ENCODE measurements around the gene SAP30BP. TPM values are rescaled to one million over a fixed set of nuclear protein-coding genes. Genes with fewer than 3 reads are reported as not detected.

Gene SAP30BP
- total RNA-seq, 1 donor from 2014 or later: 43.7 TPM

GRCh38 chr17:75738218-75738802 is 71.2 kb downstream of the SAP30BP start:
- peak in 1 of 2 donors; percentile 40 for DNase-seq (ENCODE audit: low read depth in 2 of 2)

GRCh38 chr17:75739174-75739573 is 72.0 kb downstream of the SAP30BP start:
- DNase-seq (ENCODE audit: low read depth in 2 of 2): no peak

GRCh38 chr17:75739801-75740200 is 72.7 kb downstream of the SAP30BP start:
- no peak for DNase-seq (ENCODE audit: low read depth in 2 of 2)

- DNase-seq (ENCODE audit: low read depth in 2 of 2): no peak
Observed at GRCh38 chr17:75740215-75740614, 73.1 kb downstream of the SAP30BP start.

- DNase-seq (ENCODE audit: low read depth in 2 of 2): no peak
Observed at GRCh38 chr17:75740631-75741077, 73.5 kb downstream of the SAP30BP start.

GRCh38 chr17:75742337-75742736 is 75.2 kb downstream of the SAP30BP start:
- no peak for DNase-seq (ENCODE audit: low read depth in 2 of 2)

- DNase-seq (ENCODE audit: low read depth in 2 of 2): no peak
Observed at GRCh38 chr17:75743625-75744206, 76.6 kb downstream of the SAP30BP start.

- DNase-seq (ENCODE audit: low read depth in 2 of 2): no peak
Observed at GRCh38 chr17:75748706-75749105, 81.6 kb downstream of the SAP30BP start.

- peak; percentile 76 to 82 for DNase-seq (ENCODE audit: low read depth in 2 of 2)
Observed at GRCh38 chr17:75749545-75750389, 82.6 kb downstream of the SAP30BP start.

GRCh38 chr17:75750661-75751423 is 83.7 kb downstream of the SAP30BP start:
- DNase-seq (ENCODE audit: low read depth in 2 of 2): no peak

- no peak for DNase-seq (ENCODE audit: low read depth in 2 of 2)
Observed at GRCh38 chr17:75751676-75752404, 84.7 kb downstream of the SAP30BP start.

- DNase-seq (ENCODE audit: low read depth in 2 of 2): no peak
Observed at GRCh38 chr17:75752405-75752709, 85.2 kb downstream of the SAP30BP start.

GRCh38 chr17:75752802-75753513 is 85.8 kb downstream of the SAP30BP start:
- no peak for DNase-seq (ENCODE audit: low read depth in 2 of 2)

GRCh38 chr17:75753514-75754377 is 86.6 kb downstream of the SAP30BP start:
- peak in 1 of 2 donors; percentile 70 for DNase-seq (ENCODE audit: low read depth in 2 of 2)

- DNase-seq (ENCODE audit: low read depth in 2 of 2): no peak
Observed at GRCh38 chr17:75754378-75755204, 87.5 kb downstream of the SAP30BP start.

- no peak for DNase-seq (ENCODE audit: low read depth in 2 of 2)
Observed at GRCh38 chr17:75755205-75755901, 88.2 kb downstream of the SAP30BP start.

GRCh38 chr17:75755990-75756389 is 88.9 kb downstream of the SAP30BP start:
- no peak for DNase-seq (ENCODE audit: low read depth in 2 of 2)

- DNase-seq (ENCODE audit: low read depth in 2 of 2): no peak
Observed at GRCh38 chr17:75756451-75757085, 89.4 kb downstream of the SAP30BP start.
